OCI-LY1 (cell line): ENCODE data around the gene PLEKHA6.

Experiments
- EZH2 ChIP-seq: fragments of 200-600 bp; sonication (generic), shearing (Covaris generic); IDR thresholded peaks from 2 replicates; pipeline ENCODE4 v1.8.0; 2017; ENCODE audit warnings: borderline replicate concordance, mixed run types, mild to moderate bottlenecking, antibody characterized with exemption, low read length, moderate library complexity, mixed read lengths
- TF ChIP-seq, protein P1 (sequence below): fragments of 200-600 bp; sonication (generic), shearing (Covaris generic); IDR thresholded peaks from 2 replicates; pipeline ENCODE4 v1.5.1; 2017; ENCODE audit warnings: mild to moderate bottlenecking, antibody characterized with exemption, low read length, moderate library complexity, mixed read lengths

DNA sequence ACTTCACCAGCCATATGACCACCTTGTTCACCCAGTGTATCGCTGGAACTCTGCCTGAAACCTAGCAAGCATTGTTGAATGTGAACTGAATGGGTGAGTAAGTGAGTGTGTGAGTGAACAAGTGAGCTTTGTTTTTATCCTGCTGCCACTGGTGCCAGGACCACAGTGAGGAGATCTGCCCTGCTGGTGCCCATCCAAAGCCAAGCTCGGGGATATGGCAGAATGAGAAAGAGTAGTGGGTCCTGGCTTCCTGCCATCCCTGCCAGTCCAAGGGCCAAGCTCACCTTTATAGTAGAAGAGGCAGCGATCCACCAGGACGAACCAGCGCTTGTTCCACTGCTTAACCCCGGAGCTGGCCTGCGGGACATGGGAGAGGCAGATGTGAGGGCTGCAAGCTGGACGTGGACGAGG, 92.5 kb downstream of the PLEKHA6 start:
- no peak for TF ChIP-seq EZH2
- TF ChIP-seq, protein P1, sequence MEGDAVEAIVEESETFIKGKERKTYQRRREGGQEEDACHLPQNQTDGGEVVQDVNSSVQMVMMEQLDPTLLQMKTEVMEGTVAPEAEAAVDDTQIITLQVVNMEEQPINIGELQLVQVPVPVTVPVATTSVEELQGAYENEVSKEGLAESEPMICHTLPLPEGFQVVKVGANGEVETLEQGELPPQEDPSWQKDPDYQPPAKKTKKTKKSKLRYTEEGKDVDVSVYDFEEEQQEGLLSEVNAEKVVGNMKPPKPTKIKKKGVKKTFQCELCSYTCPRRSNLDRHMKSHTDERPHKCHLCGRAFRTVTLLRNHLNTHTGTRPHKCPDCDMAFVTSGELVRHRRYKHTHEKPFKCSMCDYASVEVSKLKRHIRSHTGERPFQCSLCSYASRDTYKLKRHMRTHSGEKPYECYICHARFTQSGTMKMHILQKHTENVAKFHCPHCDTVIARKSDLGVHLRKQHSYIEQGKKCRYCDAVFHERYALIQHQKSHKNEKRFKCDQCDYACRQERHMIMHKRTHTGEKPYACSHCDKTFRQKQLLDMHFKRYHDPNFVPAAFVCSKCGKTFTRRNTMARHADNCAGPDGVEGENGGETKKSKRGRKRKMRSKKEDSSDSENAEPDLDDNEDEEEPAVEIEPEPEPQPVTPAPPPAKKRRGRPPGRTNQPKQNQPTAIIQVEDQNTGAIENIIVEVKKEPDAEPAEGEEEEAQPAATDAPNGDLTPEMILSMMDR = no peak
